Bronchial epithelial cell (primary cell): Measurements from ENCODE around the gene ALDH3B1. TPM values are rescaled to one million over a fixed set of nuclear protein-coding genes. Genes with fewer than 3 reads are reported as not detected.
A peak's percentile ranks its signal among the peaks of the same experiment; 100 is the strongest.

Experiments
- DNase-seq: peaks from one replicate; pipeline ENCODE4 v3.0.0-alpha.2; 2010; ENCODE audit warnings: low read depth
- FAIRE-seq: peaks from 2 replicates; lab custom pipeline; 2011; peaks lifted over from hg19 to GRCh38; lab: Jason Lieb, UNC
- H3K27me3 ChIP-seq: 2 replicates; pipeline ENCODE4 v1.5.1; 2011; ENCODE audit warnings: low read length; ENCODE audit not compliant: control insufficient read depth, insufficient read depth
- H3K36me3 ChIP-seq: 2 replicates; pipeline ENCODE4 v1.5.1; 2011; ENCODE audit warnings: low read length; ENCODE audit not compliant: control insufficient read depth, insufficient read depth
- H3K4me3 ChIP-seq: 2 replicates; pipeline ENCODE4 v1.5.1; 2011; ENCODE audit warnings: mild to moderate bottlenecking, low read depth, low read length, control low read depth
- CTCF ChIP-seq: IDR thresholded peaks from 2 replicates; pipeline ENCODE4 v1.5.1; 2011; ENCODE audit warnings: mild to moderate bottlenecking, moderate library complexity, low read length, control low read depth, inconsistent platforms; ENCODE audit not compliant: insufficient read depth, severe bottlenecking
- total RNA-seq: library from RNA; depleted of rRNA; stranded (reverse); fragments of >200 nt; gene quantifications from 2 replicates; pipeline ENCODE4 v1.2.1, GENCODE V29; 2014

Gene ALDH3B1
- total RNA-seq, 1 donor from 2014 or later, result 6.1 TPM

GRCh38 chr11:68074584-68075352 lies 64.6 kb downstream of the ALDH3B1 start:
- no peak overlapping the region for H3K4me3 ChIP-seq
- no peak for TF ChIP-seq CTCF
- no peak for FAIRE-seq
- DNase-seq, result no peak
- H3K36me3 ChIP-seq, result no peaks in the 10 kb centered on the region
- H3K27me3 ChIP-seq, result no peaks in the 10 kb centered on the region

DNA sequence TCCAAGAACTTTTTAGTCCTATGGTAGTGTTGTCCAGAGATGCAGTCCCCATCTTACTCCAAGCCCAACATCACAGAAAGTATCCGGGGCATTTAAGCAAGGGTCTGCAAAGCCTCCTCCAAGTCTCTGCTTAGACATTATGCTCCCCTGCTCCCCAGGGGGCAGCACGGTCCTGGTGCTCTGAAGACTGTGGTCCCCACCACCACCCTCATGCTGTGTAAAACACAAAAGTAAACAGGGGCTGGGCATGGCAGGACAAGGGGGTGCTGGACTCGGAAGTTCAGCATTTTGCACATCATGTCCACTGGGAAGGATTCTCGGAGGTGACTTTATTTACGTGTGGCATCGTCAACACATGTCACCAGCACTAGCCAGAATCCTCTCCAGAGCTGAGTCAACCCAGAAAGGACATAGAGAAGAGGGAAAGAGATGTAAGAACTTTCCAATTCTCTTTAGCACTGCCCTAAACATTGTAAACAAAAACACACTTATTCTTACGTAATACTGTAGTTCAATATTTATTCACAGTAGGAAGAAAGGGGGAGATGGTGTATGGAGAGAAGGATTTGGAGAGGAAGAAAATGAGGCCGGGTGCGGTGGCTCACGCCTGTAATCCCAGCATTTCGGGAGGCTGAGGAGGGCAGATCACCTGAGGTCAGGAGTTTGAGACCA lies 66.4 kb downstream of the ALDH3B1 start:
- TF ChIP-seq CTCF, result peak; percentile 4
- DNase-seq (no peak), FAIRE-seq (no peak)
- Histone ChIP-seq H3K4me3 (no peak overlapping the region), H3K27me3 (no peaks in the 10 kb centered on the region), H3K36me3 (no peaks in the 10 kb centered on the region)

GRCh38 chr11:68077617-68078582 lies 67.8 kb downstream of the ALDH3B1 start:
- Histone ChIP-seq H3K36me3 (no peaks in the 10 kb centered on the region), H3K4me3 (no peak overlapping the region), H3K27me3 (no peaks in the 10 kb centered on the region)
- no peak for TF ChIP-seq CTCF
- no peak for FAIRE-seq
- DNase-seq, result peak; percentile 22

Other genes with a start within 250 kb of the ALDH3B1 start
- 26.4 and 56.3 TPM in 2 replicates for gene UNC93B1, start 6.2 kb upstream of the ALDH3B1 start, total RNA-seq
- 84.0 and 127 TPM in 2 replicates for gene NDUFS8, start 20.4 kb downstream of the ALDH3B1 start, total RNA-seq
- 29.1 and 30.5 TPM in 2 replicates for gene TCIRG1, start 28.7 kb downstream of the ALDH3B1 start, total RNA-seq
- gene CHKA, start 111.1 kb downstream of the ALDH3B1 start, total RNA-seq, result 4.7 and 7.4 TPM in 2 replicates
- gene KMT5B, start 203.0 kb downstream of the ALDH3B1 start, total RNA-seq, result 35.8 and 44.8 TPM in 2 replicates